GM19239 (cell line): ENCODE measurements around the gene SNX33.

ENCODE experiments used
- DNase-seq: peaks from one replicate; pipeline ENCODE4 v3.0.0; 2011; ENCODE audit warnings: low spot score; ENCODE audit not compliant: insufficient read length
- FAIRE-seq: peaks from 2 replicates; lab custom pipeline; 2011; peaks lifted over from hg19 to GRCh38; lab: Jason Lieb, UNC

SNX33 gene

DNA sequence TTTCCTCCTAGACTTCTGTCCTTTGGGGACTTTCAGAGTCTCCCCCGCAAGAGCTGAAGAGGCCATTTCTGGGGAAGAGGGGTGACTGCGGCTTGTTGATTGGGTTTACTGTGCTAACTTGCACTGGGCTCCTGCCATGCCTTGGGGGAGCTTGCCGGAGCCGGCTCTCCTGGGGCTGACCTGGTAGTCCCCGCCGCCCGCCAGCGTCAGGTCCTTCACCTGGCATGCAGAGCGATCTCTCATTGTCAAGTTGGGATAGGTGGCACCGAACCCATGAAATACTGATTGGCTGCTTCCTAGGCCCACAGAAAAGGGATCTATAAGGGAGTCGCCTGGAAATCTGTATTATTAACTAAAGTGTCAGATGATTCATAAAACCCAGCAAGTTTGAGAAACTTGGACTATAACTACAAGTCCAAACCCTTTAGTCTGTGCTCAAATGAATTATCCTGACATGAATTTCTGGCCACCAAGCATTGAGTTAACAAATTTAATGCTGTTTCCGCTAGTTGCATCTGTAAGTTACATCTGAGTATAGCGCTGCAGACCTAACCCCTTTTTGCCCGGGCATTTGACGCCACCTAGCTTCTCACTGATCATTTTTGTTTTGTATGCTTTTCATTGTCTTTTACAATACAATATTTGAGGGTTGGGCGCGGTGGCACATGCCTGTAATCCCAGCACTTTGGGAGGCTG, 7.1 kb upstream of the SNX33 start:
- DNase-seq = no peak
- FAIRE-seq = peak; percentile 82

DNA sequence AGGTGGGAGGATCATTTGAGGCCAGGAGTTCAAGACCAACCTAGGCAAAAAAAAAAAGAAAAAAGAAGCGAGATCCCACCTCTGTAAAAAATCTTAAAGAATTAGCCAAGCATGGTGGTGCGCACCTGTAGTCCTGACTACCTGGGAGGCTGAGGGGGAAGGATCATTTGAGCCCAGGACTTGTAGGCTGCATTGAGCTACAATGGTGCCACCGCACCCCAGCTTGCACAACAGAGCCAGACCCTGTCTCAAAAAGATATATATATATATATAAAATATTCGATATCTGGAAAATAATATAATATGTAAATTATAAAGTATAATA, 6.6 kb upstream of the SNX33 start:
- DNase-seq (no peak), FAIRE-seq (no peak)

DNA sequence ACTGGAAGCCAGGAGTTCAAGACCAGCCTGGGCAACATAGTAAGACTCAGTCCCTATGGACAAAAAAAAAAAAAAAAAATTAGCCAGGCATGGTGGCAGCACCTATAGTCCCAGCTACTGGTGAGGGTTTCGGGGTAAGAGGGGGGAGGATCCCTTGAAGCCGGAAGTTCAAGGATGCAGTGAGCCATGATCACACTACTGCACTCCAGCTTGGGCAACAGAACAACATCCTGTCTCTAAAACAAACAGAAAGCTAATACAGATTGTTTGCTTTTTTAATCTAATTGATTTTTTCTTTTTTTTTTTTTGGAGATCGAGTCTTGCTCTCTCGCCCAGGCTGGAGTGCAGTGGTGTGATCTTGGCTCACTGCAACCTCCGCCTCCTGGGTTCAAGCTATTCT, 6.1 kb upstream of the SNX33 start:
- no peak for DNase-seq
- no peak for FAIRE-seq

DNA sequence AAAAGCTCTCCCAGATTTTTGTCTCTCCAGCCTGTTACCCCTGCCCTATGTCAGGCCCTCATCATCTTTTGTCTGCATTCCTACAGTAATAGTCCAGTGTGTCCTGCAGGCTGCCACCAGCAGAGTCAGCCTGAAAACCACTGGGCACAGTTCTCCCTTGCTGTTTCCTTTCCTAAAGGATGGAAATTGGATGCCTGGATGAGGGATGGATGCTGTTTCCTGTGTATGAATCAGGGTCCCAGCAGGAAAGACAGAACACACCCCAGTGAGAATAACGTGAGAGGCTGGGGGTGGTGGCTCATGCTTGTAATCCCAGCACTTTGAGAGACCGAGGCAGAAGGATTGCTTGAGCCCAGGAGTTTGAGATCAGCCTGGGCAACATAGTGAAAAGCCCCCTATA, 3.3 kb upstream of the SNX33 start:
- FAIRE-seq (no peak), DNase-seq (no peak)

DNA sequence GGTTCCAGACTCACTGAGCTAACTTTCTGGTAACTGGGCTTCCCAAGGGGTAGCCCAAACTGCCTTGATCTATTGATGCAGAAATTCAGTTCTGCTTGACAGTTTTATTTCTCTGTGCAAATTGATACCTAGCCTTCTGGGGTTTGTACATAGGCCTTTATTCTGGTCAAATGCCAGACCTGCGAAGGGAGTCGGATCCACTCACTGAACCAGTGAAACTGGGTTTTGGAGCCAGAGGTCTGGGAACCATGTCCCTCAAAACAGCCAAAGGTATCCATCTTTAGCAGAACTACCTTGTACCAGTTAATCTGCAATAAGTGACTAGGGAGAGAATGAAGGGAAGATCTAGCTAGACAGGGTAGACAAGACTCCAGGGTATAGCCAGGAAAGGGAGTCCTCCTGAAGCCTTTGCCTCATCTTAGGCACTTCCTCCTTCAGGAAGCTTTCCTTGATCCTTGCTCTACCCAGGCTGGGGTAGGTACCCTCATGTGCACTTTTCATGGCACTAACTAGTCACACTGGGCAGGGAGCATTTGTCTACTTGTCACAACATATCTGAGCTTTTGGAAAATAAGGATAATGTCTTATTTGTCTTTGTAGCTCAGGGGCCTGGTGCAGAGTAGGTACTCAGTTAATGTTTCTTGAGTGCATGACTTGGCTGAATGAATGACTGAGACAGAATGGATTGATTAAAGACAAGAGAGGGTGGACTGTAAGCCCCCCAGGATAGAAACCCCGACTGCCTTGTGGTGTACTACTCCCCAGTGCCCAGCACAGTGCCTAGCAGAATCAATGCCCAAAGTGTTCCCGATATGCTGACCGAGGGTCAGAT, 1.4 kb upstream of the SNX33 start:
- FAIRE-seq = peak; percentile 21

DNA sequence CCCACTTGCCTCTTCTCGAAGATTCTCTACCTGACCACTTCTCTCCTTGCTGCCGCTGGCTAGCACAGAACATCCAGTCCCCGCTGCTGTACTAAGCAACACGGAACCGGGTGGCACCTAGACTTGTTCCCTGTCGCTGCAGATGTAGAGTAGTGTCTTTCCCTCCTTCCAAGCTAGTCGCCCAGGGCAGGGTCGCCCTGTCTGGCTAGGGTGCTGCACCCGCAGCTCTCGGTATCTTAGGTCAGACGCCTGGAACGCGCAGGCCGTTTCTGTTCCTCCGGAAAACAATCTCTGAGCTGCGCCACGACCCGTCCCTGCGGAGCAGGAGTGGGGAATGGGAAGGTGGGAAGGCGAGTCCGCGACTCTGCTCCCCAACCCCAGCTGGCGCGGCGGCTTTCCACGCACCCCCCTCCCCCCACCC, 758 bp upstream of the SNX33 start:
- DNase-seq = no peak
- FAIRE-seq = no peak

More for the DNA sequence above, 1.4 kb upstream of the SNX33 start:
- DNase-seq = no peak

DNA sequence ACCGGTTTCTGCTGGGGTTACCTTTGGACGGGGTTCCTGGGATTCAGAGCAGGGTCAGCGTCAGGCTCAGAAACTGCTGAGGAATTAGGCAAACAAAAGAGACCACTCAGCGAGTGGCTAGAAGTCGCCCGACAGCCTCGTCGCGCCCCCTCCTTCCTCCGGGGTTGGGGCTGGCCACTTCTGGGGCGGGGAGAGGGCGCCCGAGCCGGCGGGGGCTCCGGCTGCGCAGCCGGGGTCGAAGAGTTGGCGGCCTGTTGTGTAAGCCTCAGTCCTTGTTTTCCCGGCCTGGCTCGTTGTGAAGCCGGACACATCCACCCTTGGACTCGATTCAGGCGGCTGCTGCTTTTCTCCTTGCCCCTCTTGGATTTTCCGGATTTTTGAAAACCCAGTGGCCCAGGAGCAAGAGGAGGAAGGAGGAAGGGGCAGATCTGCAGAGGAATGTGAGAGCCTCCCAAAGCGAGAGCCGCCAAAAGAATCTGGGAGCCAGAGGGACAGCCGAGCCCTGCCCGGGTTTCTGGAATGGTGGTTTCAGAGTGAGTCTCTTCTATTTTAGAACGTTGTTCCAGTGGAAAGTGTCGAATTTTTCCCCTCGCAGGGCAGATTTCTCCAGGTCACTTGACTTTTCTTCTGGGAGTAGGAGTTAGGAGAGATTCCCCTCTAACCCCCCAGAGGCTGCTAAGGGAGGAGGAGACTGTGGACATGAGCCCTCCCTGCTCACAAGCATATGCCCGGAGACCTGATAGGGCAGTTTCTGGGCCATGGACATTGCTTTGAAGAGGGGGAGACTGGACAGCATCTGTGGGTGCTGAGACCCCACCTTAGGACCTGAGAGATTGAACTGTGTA, 666 bp downstream of the SNX33 start:
- no peak for FAIRE-seq
- no peak for DNase-seq

DNA sequence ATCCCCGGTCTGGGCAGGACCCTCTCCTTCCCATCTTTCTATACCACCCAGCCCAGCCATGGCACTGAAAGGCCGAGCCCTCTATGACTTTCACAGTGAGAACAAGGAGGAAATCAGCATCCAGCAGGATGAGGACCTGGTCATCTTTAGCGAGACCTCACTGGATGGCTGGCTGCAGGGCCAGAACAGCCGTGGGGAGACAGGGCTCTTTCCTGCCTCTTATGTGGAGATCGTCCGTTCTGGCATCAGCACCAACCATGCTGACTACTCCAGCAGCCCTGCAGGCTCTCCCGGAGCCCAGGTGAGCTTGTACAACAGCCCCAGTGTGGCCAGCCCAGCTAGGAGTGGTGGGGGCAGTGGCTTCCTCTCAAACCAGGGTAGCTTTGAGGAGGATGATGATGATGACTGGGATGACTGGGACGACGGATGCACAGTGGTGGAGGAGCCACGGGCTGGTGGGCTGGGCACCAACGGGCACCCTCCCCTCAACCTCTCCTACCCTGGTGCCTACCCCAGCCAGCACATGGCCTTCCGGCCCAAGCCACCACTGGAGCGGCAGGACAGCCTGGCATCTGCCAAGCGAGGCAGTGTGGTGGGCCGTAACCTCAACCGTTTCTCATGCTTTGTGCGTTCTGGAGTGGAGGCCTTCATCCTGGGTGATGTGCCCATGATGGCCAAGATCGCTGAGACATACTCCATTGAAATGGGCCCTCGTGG, 1.5 kb downstream of the SNX33 start:
- no peak for FAIRE-seq
- no peak for DNase-seq

DNA sequence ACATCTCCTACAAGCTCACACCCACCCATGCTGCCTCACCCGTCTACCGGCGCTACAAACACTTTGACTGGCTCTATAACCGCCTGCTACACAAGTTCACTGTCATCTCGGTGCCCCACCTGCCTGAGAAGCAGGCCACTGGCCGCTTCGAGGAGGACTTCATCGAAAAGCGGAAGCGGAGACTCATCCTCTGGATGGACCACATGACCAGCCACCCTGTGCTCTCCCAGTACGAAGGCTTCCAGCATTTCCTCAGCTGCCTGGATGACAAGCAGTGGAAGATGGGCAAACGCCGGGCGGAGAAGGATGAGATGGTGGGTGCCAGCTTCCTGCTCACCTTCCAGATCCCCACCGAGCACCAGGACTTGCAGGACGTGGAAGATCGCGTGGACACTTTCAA, 2.1 kb downstream of the SNX33 start:
- no peak for DNase-seq
- FAIRE-seq = no peak

DNA sequence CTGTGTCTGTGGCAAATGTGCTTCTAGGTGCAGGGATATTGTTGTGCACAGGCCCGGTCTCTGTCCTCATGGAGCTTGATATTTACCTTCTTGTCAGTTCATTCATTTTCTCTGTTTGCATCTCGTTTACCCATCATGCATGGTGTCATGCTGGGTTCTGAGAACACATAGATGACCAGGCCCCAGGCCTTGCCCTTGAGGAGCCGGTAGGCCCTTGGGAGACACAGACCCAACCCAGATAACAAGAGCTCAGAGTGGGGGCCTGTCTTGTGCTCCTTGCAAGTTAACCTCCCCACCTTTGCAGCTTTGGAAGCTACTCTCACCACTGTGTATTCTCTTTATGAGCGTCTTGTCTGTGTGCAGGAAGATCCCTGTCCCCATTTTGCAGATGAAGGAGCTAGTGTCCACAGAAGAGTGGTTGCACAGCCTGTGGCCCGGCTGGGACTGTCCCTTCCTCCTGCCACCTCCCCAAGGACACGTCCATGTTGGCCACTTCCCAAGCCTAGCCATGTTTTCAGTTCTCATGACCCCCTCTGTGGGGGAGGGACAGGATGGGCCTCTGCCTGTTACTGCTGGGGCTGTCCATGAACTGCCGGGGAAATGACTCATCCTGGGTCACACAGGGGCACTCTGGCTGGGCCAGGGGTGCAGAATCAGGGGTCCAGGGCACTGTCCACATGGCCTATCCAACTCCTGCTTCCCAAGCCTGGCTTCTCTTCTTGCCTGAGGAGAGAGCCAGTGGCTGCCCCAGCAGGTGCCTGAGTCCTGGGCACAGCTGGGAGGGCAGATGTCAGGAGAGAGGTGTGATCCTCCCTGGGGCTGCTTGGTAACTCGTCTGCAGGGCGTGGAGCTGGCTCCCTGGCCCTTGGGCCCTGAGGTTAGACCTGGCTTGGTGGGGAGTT, 3.4 kb downstream of the SNX33 start:
- FAIRE-seq (no peak), DNase-seq (no peak)

DNA sequence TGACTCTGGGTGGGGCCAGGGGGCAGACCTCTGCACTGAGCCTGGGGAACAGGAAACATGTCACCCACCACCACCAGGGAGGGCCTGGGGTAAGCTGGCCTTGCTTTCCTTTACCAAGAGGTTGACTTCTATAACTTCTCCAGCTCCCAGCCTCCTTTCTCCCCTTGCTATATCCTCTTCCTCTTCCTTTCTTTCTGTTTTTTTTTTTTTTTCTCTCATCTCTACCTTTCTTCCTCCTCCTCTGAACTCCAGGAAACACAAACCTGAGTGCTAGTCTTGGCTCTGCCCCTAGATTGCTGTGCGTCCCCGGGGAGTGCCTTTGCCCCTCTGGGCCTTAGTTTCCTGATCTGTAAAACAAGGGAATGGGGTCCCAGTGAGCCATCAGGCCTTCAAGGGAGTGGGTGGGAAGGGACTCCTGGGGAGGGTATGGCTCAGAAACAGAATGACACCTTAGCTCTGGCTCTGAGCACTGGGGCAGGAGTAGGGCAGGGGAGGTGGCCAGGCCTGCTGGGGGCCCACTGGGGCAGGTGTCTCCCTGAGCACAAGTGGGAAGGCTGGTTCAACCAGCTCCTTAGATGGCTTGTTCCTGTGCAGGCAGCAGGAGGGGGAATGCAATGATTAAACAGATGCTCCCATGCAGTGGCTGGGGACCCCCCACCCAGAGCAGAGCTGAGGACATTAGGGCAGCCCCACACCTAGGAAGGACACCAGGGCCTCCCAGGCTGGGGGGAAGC, 4.3 kb downstream of the SNX33 start:
- DNase-seq (no peak), FAIRE-seq (no peak)

DNA sequence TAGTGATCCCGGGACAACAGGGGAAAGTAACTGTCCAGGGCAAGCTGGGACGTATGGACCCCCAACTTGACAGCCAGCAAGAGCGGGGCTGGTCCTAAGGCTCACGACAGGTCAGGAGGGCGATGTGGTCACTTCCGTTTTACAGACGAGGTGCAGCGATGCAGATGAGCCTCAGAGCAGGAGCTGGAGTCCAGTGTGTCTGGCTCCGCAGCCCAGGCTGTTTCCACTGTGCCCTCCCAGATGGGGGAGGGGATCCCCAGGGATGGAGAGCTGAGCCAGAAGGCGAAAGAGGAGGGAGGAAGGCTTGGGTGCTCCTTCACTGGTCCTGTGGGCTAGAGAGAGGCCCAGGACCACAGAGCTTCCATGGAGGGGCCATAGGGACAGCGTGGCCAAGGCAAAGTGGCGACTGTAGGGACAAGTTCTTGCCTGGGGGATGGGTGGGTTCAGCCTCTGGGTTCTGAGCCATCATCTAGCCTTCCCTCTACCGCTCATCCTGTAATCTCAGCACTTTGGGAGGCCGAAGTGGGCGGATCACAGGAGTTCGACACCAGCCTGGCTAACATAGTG, 5.7 kb downstream of the SNX33 start:
- no peak for DNase-seq
- FAIRE-seq = no peak

DNA sequence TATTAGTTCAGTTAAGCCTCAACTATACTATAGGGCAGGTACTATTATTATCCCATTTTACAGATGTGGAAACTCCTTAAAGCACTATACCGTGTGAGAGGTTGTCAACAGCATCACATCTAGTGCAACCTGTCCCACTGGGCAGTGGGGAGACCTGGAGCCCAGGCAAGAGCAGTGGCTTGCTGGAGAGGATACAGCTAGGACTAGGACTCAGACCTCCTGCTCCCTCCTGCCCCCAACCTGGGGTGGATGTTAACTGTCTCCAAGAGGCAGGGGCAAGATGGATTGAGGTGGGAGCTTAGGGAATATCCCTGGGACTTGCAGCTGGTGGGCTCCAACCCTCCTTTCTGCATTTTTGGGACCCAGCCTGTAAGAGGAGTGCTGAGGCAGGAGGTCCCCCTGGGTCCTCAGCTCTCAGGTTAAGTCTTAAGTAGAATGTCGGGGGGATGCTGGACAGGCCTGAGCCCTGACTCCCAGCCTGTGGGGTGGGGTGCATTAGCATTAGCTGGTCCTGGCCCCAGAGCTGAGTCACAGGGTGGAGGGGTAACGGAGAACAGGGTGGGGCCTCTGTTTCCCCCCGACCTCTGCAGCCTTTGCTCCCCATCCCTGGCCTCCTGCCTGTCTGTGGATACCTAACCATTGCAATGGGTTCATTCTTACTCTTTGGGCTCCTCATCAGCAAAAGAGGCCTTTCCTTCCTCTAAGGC, 6.6 kb downstream of the SNX33 start:
- FAIRE-seq = no peak
- DNase-seq = no peak

DNA sequence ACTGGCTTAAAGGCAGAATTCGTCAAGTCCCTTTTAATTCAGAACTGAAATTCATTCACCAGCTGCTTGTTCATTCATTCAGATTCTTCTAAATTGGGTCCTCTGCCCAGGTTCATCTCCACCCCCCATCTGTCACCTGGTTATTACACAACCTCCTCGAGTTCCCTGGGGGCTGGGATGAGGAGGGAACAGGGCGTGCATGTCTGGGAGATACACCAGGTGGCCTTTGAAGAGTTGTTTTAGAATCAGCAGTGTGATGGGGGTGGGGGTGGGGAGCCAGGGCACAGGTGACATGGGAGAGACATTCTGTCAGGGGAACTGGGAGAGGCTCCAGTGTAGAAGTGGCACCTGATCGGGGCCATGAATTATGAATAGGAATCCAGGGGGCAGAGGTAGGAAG, 8.2 kb downstream of the SNX33 start:
- FAIRE-seq (no peak), DNase-seq (no peak)

DNA sequence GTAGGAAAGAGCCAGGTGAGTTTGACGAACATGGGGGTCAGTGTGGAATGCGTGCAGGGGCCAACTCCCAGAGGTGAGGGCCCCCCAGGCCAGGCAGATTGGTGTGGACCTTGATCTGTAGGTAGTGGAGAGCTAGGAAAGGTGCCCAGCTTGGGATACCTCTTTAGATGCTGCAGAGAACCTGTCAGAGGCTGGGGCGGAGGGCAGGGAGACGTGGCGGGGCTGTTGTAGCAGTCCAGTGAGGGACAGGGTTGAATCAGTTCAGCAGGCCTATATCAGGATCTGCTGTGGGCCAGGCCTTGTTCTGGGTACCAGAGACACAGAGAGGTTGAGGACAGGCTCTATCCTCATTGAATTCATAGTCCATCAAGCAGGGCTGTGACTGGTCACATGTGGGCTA, 8.6 kb downstream of the SNX33 start:
- DNase-seq (no peak), FAIRE-seq (no peak)

DNA sequence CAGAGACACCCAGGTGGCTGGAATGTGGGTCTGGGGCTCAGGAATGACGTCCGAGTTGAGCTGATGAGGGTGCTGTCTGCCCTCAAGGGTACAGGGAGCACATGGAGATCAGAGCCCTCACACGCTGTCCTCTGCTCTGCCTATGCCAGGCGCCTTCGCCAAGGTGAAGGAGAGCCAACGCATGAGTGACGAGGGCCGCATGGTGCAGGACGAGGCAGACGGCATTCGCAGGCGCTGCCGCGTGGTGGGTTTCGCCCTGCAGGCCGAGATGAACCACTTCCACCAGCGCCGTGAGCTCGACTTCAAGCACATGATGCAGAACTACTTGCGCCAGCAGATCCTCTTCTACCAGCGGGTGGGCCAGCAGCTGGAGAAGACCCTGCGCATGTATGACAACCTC, 9.1 kb downstream of the SNX33 start:
- FAIRE-seq = no peak
- DNase-seq = no peak

DNA sequence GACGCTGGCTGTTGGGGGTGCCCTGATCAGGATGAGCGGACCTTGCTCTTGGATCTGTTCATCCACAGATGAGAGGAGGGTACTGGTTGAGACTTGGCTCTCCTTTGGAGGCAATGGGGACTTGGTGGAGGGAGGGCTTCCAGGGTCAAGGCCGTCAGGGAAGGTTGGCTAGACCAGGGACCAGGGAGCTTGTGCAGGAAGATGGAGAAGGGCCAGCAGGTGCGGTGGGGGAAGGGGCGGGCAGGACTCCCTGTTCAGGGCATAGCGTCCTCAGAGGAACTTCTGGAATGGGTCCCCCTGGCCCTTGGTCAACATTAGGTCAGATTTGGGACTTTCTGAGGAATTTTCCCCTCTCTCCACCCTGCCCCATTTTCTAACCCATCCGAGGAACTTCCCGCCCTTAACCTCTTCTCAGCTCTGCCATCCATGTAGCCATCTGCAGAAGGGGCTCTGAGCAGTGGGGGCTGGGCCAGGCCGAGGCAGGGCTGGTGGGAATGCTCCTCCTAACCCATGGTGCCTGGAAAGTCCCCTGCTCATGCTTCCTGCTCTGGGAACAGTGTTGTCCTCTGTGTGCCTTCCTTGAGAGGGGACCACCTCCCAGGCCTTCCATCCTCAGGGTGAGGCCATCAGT, 11.5 kb downstream of the SNX33 start:
- FAIRE-seq (no peak), DNase-seq (no peak)
